ENCODE results near the gene CNEP1R1.
A peak's percentile ranks its signal among the peaks of the same experiment; 100 is the strongest.
"Not testable (repeated sequence)": the region's sequence is repeated elsewhere in the genome, so short reads cannot be mapped to it uniquely, and the experiment has no call there.

CNEP1R1 gene, protein sequence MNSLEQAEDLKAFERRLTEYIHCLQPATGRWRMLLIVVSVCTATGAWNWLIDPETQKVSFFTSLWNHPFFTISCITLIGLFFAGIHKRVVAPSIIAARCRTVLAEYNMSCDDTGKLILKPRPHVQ

GRCh38 chr16:50024684-50025536 lies at the start of gene CNEP1R1:
Gene CNEP1R1 (plus strand): TSS chr16:50025225. CDS start chr16:50025316, 91 bp downstream.
- peak; percentile 86 for DNase-seq

DNA sequence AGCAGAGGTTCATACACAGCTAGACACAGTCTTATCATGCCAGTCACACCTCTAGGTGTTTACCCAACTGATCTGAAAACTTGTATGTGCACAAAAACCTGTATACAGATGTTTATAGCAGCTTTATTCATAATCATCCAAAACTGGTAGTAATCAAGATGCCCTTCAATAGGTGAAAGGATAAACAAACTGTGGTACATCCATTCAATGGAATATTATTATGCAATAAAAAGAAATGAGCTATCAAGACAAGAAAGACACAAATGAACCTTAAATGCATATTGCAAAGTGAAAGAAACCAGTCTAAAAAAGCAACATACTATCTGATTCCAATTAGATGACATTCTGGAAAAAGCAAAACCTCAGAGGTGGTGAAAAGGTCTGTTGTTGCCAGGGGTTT lies 47.6 kb upstream of the CNEP1R1 start:
- no peak for DNase-seq

GRCh38 chr16:49978569-49979326 lies 46.3 kb upstream of the CNEP1R1 start:
- no peak for DNase-seq

GRCh38 chr16:49980166-49980565 lies 44.9 kb upstream of the CNEP1R1 start:
- DNase-seq, result no peak

GRCh38 chr16:49986351-49987124 lies 38.5 kb upstream of the CNEP1R1 start:
- DNase-seq, result no peak

GRCh38 chr16:49987381-49987780 lies 37.6 kb upstream of the CNEP1R1 start:
- DNase-seq, result no peak

- DNase-seq, result no peak
Observed at GRCh38 chr16:49992825-49993224, 32.2 kb upstream of the CNEP1R1 start.

DNA sequence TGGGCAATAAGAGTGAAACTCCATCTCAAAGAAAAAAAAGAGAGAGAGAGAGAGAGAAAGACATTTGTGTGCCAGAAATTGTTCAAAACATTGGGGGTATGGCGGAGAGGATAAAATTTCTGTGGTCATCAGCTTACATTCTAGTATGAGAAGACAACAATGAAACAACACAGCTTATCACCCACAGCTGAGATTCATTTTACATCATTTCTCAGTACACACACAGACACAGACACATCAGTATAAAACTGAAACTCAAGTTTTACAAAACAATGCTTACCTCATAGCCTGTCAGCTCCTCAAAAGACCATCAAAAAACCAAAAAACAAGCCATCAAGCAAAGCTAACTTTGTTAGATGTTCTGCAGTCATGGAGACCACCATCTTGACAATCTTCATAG lies 31.4 kb upstream of the CNEP1R1 start:
- DNase-seq, result no peak

- no peak for DNase-seq
Observed at GRCh38 chr16:49994006-49994405, 31.0 kb upstream of the CNEP1R1 start.

DNA sequence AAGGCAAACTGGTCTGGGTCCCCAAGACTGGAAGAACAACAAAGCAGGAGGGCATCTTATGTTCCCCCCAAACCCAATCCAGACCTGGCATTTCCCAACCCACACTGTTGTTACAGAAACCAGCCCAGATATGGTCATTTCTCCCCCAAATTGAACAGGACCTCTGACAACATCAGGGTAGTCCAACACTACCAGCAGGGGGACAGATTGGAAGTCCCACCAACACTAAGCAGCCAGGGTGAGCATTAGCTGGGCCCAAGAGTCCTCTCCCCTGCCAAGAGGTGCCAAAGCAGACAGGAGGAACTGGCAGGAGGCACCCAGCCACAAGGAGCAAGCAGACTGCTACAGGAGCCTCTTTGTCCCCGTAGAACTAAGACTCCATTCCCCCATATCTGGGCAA lies 29.3 kb upstream of the CNEP1R1 start:
- DNase-seq, result no peak

DNA sequence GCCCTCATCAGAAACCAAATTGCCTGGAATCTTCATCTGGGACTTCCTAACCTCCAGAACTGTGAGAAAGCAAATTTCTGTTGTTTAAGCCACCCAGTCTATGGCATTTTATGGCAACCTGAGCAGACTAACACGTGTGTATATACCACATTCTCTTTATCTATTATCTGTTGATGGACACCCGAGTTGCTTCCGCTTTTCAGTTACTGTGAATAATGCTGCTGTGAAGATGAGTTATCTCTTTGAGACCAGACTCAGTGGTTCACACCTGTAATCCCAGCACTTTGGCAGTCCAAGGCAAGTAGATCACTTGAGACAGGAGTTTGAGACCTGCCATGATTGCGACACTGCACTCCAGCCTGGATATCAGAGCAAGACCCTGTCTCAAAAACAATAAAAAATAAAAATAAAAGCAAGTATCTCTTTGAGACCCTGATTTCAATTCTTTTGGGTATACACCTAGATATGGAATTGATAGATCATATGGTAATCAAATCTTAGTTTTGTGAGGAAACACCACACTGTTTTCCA lies 27.2 kb upstream of the CNEP1R1 start:
- no peak for DNase-seq

- DNase-seq, result no peak
Observed at GRCh38 chr16:49998991-49999390, 26.0 kb upstream of the CNEP1R1 start.

DNA sequence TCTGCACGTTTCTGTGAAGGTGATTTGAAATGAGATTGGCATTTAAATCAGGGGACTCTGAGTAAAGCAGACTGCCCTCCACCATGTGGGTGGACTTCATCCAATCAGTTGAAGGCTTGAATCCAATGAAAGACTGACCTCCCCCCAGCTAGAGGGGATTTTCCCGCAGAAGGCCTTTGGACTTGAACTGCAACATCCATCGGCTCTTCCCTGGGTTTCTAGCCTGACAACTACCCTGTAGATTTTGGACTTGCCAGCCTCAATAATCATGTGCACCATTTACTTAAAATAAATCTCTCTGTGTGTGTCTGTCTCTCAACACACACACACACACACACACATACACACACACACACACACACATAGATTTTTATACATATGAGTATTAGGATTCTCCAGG lies 23.9 kb upstream of the CNEP1R1 start:
- DNase-seq, result no peak

GRCh38 chr16:50002190-50002589 lies 22.8 kb upstream of the CNEP1R1 start:
- DNase-seq, result no peak

DNA sequence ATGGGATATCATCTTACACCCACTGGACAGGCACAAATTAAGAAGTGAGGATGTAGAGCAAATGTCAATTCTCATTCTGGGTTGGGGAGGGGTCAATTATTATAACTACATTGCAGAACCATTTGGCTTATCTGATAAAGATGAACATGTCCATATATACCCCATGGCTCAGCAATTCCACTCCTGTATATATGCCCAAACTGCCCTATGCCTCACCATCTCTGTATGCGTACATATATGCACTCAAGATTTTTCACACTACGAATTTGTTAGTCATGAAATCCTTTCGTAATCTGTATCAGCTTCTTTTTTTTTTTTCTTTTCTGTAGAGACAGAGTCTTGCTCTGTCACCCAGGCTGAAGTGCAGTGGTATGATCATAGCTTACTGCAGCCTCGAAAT lies 20.8 kb upstream of the CNEP1R1 start:
- no peak for DNase-seq

DNA sequence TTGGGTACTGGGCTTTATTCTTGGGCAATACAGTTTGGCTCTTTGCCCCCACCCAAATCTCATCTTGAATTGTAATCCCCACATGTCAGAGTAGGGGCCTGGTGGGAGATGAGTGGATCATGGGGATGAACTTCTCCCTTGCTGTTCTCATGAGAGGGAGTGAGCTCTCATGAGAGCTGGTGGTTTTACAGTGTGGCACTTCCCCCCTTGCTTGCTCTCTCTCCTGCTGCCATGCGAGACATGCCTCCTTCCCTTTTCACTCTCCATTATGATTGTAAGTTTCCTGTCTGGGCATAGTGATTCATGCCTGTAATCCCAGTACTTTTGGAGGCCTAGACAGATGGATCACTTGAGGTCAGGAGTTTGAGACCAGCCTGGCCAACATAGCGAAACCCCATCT lies 18.1 kb upstream of the CNEP1R1 start:
- no peak for DNase-seq

DNA sequence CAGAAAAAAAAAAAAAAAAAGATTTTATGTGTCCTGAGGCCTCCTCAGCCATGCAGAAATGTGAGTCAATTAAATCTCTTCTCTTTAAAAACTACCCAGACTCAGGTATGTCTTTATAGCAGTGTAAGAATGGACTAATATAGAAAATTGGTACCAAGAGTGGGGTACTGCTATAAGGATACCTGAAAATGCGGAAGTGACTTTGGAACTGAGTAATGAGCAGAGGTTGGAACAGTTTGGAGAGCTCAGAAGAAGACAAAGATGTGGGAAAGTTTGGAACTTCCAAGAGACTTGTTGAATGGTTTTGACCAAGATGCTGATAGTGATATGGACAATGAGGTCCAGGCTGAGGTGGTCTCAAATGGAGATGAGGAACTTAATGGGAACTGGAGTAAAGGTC lies 17.3 kb upstream of the CNEP1R1 start:
- no peak for DNase-seq

DNA sequence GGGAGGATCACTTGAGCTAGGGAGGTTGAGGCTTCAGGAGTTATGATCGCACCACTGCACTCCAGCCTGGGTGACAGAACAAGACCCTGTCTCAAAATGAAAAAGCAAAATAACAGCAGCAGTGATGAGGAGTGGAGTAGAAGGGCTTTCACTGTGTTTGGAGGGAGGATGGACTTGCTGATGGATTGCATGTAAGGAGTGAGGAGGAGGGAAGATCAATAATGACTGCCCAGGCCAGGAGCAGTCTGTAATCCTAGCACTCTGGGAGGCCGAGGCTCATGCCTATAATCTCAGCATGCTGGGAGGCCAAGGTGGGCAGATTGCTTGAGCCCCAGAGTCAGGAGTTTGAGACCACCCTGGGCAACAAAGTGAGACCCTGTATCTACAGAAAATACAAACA lies 14.8 kb upstream of the CNEP1R1 start:
- DNase-seq, result no peak

GRCh38 chr16:50011707-50012106 lies 13.3 kb upstream of the CNEP1R1 start:
- no peak for DNase-seq

GRCh38 chr16:50012182-50012581 lies 12.8 kb upstream of the CNEP1R1 start:
- DNase-seq, result no peak

DNA sequence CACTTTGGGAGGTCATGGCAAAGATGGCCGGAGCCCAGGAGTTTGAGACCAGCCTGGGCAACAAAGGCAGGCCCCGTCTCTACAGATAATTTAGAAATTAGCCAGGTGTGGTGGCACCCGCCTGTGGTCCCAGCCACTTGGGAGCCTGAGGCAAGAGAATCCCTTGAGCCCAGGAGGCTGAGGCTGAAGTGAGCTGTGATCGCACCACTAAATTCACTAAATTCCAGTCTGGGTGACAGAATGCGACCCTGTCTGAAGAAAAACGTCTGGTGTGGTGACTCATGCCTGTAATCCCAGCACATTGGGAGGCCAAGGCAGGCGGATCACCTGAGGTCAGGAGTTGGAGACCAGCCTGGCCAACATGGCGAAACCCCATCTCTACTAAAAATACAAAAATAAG lies 10.8 kb upstream of the CNEP1R1 start:
- DNase-seq, result not testable (repeated sequence)

DNA sequence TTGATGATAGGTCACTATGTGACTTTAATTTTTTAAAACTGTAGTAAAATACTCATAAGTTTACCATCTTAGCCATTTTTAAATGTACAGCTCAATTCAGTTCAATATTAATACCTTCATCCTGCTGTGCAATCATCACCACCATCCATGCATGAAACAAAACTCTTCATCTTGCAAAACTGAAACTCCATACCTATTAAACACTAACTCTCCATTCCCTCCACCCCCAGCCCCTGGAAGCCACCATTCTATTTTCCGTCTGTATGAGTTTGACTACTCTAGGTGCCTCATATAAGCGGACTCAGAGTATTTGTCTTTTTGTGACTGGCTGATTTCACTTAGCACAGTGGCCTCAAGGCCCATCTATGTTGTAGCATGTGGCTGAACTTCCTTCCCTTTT lies 9.4 kb upstream of the CNEP1R1 start:
- DNase-seq, result no peak

DNA sequence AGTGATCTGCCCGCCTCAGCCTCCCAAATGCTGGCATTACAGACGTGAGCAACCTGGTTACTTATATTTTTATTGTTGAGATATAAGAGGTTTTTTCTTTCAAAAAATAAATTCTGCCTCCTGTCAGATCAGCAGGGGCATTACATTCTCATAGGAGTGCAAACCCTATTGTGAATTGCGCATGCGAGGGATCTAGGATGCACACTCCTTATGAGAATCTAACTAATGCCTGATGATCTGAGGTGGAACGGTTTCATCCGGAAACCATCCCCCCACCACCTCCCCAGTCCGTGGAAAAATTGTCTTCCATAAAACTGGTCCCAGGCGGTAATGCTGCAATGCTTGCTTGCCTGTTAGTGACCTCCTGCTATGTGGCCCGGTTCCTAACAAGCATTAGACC lies 7.5 kb upstream of the CNEP1R1 start:
- DNase-seq, result no peak

Data from amniotic stem cell (primary cell).